HG03571 (cell line): ENCODE results near the gene UVRAG.

Experiments used
- ATAC-seq: cut with Tn5 transposase; IDR thresholded peaks from one replicate; pipeline ENCODE4 v1.9.1; 2021; ENCODE audit not compliant: unreplicated experiment

UVRAG gene

DNA sequence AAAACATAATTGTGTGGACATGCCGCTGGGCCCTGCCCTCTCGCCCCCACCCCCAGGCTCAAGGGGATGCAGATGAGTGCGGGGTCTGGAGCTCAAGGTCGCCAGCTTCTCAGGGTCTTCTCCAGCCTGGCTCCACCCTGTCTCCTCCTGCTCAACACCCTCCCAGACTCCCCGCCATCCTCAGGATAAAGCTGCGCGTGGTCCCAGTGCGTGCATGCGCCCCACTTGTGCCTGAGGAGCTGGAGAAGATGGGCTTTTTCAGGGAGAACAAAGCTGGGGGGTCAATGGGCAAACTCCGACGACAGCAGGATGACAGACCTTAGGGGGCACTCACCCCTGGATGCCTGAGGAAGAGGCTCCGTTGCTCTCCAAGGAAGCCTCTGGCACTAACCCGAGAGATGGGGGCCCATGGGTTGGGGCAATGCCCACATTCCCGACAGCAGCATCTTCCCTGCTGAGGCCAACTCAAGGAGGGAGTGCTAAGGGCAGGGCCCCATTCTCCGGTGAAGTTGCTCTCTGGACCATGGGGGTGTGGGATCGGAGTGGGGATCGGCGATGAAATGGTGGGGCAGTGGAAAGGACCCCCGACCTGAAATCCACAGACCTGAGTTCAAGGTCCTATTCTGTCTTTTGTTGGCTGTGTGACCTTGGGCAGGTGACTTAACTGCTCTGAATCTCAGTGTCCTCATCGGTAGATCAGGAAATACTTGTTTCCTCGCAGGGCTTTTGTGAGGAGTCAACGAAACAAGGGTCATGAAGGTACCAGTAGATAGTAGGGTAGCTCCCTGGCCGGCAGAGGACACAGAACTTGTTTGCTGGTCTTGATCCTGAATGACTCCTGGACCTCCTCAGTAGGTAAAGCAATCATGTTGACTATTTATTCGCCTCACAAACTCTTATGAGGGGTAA is 343.6 kb downstream of the UVRAG start:
- ATAC-seq = no peak

DNA sequence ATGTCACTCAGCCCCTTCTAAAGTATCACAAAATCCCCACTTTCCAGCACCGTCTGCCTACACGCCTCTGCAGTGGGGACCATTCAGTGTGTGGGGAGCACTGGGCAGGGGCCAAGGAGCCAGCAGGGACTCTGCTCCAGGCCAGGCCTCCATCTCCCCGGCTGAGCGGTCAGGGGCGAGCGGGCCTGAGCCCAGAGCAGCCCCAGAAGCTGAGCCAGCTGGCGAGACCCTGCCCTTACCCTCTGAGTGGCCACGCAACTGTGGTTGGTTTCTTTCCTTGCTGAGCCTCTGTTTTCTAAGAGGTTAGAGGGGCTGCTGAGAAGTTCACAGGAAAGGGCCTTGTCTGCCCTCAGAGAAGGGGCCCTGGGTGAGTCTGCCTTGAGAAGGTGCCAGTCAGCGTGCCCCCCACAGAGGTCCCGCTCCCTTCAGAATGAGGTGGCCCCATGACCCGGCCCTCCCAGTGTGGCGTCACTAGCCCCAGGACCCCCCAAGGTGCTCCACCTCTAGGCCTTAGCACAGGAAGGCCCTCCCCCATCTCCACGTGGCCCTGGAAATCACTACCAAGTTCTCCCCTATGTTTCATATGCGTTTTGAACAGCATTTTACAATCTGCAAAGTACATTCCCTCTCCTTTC is 344.4 kb downstream of the UVRAG start:
- ATAC-seq = no peak

DNA sequence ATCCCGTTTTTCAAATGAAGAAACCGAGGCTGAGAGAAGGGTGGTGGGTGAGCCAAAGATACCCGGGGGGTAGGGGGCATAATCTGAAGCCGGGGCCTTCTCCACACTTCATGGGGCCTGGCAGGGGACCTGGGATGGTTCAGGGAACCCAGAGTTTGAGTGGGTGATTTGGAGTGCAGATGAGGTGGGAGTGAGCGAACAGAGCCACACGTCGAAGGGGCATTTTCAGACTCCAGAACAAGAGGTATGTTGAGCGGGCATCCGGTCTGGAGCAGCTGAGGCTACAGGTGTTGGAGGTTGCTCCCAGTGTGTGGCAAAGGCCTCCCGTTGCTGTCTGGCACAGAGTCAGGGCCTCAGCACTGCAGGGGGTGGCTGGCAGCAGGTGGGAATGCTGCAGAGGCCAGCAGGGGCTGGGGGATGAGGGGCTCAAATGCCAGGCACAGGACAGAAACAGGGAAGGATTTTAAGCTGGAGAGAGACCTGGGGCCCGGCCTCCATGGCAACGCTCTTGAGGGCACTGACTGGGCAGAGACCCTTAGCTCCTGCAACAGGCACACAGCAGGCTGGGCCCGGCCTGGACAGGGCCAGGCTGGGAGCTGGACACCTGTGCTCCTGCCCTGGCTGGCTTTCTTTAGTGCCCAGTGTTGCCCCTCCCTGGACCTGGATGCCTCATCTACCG is 345.1 kb downstream of the UVRAG start:
- ATAC-seq = no peak

DNA sequence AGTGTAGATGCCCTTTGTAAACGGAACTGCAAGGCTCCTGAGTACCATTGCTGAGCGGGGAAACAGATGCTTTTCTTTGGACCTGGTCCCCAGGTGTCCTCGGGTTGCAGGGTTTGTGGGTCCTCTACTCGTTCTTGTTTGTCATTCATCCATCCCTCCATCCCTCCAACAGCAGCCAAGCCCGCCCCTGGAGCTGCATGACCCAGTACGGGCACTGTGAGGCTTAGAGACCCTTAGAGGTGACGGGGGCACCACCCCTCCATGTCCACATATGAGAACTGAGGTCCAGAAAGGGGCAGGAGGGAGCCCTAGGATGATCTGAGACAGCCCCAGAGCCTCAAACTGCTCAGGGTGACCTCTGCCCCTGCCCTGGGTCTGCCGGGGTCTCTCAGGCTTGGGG is 345.8 kb downstream of the UVRAG start:
- no peak for ATAC-seq

DNA sequence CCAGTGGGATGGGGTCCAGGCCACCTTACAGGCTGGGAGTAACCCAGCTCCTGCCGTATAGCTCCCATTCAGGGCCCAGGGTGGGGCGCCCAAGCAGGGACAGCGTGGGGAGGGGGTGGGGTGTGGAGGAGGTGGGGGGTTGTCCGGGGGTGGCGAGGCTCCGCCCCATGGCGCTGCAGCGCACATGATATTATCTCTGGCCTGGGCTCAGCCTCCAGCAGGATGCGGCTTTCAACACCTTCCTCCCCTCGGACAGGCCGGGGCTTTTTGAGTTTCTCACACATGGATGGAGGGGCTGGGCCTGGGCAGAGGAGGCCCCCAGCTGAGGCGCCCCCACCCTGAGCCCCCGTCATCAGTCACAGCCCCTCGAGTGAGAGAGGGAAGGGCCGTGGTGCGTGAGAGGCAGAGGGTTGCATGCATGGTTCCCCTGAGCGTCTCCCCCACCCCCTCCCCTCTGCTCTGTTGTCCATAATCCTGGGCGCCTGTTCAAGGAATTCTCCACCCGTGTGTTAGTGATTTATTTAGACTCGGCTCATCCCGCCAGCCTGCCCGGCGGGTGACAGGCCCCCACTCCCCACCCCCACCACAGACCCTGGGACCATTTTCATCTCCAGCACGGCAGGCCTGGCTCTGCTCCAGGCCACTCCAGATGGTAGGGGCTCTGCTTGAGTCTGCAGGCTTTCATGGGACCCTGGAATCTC is 346.4 kb downstream of the UVRAG start:
- ATAC-seq = no peak

DNA sequence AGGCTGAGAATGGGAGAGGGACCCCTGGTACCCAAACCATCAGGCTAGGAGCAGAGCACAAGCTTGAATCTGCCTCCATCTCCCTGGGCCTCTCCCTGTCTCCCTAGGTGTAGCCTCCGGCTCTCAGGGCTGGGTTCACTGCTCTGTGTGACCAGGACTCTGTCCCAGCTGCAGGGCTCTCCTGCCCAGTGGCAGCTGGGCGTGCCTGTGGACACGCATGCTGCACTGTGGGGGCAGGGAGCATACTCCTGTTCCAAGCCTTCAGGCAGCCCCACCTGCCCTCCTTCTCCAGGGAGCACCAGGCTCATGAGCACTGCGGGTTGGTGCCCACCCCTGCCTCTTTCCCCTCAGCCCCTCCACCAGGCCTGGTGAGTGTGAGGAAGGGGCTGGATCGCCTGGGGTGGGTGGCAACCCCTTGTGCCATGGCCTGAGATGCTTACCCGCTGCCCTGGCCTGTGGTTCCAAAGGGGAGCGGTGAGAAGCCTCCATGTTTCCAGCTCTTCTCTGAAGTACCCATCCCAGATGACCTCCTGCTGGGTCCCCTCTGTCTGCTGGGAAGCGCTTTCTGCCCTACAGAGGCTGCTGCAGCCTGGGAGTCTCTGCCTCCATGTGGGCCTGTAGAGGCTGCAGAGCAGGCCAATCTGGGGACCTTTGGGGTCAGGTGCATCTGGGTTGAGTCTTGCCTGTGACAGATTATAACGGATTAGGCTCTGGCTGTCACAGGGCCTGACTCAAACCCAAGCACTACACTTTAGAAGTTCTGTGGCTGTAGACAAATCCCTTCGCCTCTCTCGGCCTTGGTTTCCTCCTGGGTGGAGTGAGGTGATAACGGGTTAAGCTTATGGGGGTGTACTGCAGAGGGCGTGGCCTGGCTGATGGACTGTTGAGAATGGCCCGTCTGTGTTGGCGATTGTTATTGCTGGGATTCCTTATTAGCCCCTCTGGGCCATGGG is 347.6 kb downstream of the UVRAG start:
- no peak for ATAC-seq

DNA sequence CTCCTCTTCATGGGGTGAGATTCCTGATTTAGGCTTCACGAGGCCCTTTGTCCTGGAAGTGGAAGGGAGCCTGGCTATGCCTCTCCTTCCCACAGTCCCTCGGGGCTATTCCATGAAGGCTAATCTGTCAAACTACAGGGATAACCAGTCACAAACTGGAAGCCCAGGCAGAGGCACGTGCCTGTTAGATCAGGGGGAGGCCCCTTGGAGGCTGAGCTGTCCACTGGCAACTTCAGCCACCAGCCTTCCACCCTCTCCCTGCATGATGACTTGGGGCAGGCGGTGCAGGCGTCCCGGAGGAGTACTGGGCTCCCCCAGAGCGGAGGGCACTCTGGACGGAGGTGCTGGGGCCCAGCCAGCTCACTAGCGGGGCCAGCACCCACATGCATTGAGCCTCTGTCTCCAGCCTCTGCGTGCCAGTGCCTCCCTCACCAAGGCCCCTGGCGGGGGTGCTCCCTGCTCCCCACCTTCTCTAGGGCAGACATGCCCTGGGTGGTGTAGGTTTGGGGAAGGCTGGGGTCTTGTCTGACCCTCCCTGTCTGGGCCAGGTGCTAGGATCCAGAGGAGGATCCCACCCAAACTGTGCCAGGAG is 348.4 kb downstream of the UVRAG start:
- no peak for ATAC-seq

DNA sequence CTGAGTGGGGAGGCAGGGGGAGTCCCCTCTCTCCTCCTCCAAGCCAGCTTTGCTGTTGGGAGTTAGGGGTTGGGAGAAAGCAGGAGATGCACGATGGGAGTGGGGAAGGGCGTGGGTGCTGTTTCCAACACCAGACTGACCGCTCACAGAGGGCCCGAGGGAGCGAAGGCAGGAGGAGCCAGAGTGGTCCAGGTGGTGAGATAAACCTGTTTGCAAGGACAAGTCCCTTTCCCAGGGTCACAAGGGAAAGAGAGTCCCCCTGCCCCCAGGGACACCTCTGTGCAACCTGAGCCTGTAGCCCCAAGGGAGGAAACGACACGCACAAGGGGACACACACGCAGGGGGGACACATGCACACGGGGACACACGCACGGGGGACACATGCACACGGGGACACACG is 349.1 kb downstream of the UVRAG start:
- ATAC-seq = no peak

DNA sequence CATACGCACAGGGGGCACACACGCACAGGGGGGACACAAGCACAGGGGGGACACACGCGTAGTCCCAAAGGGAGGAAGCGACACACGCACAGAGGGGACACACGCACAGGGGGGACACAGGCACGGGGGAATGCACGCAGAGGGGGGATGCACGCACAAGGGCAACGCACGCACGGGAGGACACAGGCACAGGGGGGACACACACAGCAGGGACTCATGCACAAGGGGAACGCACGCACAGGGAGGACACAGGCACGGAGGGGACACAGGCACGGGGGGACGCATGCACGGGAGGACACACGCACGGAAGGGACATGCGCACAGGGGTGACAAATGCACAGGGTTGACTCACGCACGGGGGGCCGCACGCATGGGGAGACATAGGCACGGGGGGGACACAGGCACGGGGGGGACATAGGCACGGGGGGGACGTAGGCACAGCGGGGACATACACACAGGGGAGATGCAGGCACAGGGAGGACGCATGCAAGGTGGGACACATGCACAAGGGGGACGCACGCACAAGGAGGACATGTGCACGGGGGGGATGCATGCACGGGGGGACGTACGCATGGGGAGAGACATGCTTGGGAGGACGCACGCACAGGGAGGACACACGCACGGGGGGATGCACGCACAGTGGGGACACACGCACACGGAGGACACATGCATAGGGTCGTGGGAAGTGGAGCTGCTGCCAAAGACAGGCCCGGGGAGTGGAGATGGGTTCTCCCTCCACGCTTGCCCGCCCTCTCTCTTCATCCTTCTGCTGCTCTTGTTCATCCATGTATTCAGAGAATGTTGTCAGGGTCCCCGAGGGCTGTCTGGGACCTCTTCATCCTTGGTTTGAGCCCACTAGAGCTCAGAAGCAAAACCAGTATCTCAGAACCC is 350.1 kb downstream of the UVRAG start:
- no peak for ATAC-seq

DNA sequence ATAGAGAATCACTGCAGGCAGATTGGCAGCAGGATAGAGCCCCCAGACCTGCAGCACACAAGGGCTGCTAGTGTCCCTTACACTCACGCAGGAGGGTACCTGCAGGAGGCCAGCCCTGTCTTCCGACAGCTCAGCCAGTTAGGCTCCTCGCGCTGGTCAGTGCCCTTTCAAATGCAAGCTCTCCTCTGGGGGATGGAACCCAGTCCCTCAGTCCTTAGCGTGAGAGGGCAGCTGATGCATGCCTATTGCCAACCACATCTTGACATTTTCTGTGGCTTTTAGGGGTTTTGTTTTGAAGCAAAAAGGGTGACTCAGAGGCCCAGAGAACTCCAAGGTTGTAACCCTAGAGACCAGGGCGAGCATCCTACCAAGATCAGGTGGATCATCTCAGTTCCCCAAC is 351.3 kb downstream of the UVRAG start:
- no peak for ATAC-seq

DNA sequence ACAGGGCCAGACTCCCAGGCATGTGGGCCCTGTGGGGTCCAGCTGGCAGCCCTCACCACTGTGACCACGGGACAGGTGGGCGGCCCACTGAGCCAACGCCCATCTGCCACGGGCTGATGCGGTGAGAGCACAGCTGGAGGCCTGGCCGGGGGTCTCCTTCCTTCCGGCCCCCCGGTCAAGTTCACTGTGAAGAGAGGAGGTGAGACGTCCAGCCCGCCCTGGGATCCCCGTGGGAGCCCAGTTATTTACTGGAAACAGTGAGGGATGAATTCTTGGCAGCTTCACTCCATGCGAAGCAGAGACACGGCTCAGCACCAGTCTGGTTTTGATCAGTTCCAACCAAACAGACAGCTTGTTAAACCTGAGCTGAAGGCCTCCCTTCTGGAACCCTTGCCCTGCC is 352.6 kb downstream of the UVRAG start:
- ATAC-seq = no peak

DNA sequence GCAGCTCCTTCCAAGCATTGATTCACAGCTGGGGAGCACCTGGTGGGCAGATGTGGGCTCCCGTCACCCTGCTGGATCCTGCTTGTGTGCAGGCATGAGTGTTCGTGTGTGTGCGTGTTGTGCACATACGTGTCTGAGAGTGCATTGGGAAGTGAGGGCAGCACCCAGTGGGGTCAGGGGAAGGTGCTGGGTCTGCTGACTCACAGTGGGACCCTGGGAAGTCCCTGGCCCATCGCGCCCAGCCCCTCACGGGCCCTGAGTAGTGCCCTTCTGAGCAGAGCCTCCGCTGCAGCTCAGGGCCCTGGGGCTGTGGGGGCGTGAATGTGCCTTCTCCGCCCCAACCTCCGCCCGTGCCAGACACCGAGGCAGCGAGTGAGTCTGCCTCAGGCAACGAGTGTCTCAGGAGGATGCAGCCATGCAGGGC is 354.5 kb downstream of the UVRAG start:
- no peak for ATAC-seq

DNA sequence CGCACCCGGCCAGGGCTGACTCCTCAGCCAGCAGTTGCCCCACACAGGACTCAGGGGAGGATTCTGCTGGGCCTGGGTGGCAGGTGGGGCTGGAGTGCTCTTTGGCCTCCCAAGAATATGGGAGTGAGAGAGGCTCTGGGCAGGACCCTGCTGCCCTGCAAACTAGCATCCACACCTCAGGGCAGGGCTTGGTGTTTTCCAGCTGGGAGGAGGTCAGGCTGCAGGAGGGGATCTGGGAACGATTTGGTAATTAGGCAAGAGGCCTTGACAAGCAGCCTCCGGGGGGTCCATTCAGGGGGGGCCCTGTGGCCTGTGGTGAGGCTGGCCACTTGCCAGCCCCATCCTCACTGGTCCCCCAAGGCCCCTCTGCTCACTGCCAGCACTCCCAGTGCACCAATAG is 355.5 kb downstream of the UVRAG start:
- ATAC-seq = no peak

DNA sequence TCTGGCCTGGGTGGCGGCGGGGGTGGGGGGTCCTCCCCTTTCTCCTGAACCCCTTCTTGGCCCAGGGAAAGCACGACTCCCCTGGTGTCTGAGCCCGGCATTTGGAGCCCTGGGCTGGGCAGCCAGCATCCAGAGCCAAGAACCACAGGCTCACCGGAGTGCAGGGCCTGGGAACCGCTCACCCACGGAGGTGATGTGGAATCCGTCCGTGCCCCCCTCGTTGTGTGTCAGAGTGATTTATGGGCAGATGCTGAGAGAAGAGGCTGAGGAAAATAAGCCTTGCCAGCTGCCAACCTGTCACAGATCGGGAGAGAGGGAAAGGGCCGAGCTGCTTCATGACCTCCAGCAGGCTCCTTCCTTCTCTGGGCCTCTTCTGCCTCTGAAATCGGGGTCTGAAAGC is 357.6 kb downstream of the UVRAG start:
- ATAC-seq = no peak

DNA sequence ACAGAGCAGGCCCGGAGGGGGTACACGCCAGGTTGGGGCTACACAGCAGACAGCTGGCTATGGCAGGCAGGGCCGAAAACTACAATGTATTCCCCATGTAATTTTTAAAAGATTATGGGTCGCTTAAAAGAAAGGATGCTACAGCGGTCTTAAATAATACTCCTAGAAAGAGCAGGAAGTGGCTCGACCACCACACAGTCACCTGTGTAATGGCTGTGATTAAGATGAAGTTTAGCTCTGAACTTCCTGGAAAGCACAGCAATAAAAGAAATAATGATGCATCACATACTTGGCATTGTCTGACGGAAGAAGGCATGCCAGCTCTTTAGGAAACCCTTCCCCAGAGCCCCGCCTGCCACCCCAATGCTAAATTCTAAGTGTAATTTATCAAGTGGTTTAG is 358.7 kb downstream of the UVRAG start:
- no peak for ATAC-seq

DNA sequence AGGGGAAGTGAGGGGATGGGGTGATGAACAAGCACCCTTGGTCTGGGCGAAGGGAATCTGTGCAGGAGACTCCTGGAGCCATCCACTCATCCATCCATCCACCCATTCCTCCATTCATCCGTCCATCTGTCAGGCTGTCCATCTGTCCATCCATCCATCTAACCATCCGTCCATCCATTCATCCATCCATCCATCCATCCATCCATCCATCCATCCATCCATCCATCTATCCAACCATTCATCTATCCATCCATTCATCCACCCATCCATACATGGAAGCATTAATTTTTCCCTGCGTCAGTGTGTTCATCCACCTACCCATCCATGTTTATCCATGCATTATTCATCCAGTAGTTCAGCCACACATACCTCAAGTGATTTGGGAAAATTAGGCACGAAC is 359.3 kb downstream of the UVRAG start:
- no peak for ATAC-seq

DNA sequence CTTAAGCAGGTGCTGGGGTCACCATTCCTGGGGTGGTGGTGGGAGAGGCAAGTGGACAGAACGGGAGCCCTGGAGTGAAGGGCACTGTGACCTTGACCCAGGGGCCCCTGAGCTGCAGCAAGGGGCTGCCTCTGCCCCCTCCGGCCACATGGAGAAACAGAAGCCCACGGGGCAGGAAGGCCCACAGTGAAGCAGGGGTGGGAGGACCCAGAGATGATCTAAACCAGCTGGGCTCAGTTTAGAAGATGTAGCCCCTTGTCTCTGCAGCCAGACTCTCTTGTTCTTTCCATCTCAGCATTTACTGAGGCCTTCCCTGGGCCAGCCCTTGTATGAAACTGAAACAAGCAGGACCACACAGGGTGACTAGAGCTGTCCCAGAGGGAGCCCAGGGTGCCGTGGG is 360.8 kb downstream of the UVRAG start:
- no peak for ATAC-seq

DNA sequence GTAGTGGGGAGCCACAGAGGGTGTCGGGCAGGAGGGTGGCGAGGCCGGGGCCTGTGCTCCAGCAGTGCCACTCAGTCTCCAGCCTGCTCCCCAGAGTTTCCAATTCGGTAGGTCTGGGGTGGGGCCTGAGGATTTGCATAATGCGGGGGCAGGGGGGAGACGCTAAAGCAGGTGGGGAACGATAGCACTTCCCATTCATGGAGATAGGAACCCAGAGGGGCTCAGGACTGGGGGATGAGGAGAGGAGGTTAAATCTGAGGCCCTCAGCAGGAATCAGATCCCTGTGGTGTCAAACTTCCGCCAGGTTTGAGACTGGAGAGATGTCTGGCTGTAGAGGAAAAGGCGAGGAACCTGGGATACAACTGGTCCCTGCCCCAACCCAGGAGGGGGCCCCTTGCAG is 361.5 kb downstream of the UVRAG start:
- no peak for ATAC-seq

DNA sequence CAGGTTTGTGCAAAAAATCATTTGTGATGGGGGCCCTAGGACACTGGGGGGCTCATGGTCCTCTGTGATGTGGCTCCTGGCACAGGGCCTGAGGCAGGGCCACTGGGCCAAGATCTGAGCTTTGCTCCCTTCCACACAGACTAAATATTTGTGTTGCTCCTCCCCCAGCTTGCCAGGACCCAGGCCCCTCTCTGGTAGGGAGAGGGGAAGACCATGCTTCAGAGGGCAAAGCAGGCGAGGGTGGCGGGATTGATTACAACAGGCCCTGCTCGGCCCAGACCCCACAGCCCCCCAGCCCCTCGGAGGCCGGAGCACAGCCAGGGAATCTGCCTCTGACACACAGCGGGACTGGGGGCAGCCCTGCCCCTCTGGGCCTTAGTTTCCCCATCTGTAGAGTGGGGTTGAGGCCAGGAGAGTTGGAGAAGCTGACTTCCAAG is 362.3 kb downstream of the UVRAG start:
- ATAC-seq = no peak
